SK-N-SH (cell line): ENCODE results near the gene CCDC185. TPM values are rescaled to one million over a fixed set of nuclear protein-coding genes. Genes with fewer than 3 reads are reported as not detected.
"Not testable (repeated sequence)": the region's sequence is repeated elsewhere in the genome, so short reads cannot be mapped to it uniquely, and the experiment has no call there.

ENCODE experiments used
- CTCF ChIA-PET: fragments of 300-600, 350-600 bp; formaldehyde crosslinking; extraction: SDS; loops from one replicate; lab custom pipeline; 2021; lab: Yijun Ruan, JAX
- POLR2A ChIA-PET: fragments of 350-600 bp; sonication (Branson Sonifier 250); formaldehyde crosslinking; extraction: SDS; loops from one replicate; lab custom pipeline; 2020; ENCODE audit warnings: antibody characterized with exemption, inconsistent platforms; lab: Yijun Ruan, JAX
- DNase-seq: peaks from one replicate; pipeline ENCODE4 v3.0.0; 2012
- H2AFZ ChIP-seq: fragments of 200-600 bp; sonication (generic); 2 replicates; pipeline ENCODE4 v1.8.1; 2016; ENCODE audit warnings: antibody characterized with exemption, mild to moderate bottlenecking, low read depth
- H3F3A ChIP-seq: fragments of 200-600 bp; sonication (generic); replicated peaks from 2 replicates; pipeline ENCODE3; 2016; ENCODE audit warnings: antibody characterized with exemption, mild to moderate bottlenecking; ENCODE audit not compliant: insufficient read depth
- H3K27ac ChIP-seq, 2 experiments: fragments of 200-500 bp in 1 of 2; fragments of 200-600 bp in 1 of 2; sonication (Bioruptor generic) in 1 of 2; sonication (generic), shearing (Covaris generic) in 1 of 2; 2 replicates each; pipeline versions ENCODE4 v1.5.1 to v1.6.1; 2014 to 2016; ENCODE audit warnings: low read depth in 2 of 2, inconsistent platforms in 1 of 2, low read length in 1 of 2, mild to moderate bottlenecking in 1 of 2, mixed read lengths in 1 of 2
- H3K27me3 ChIP-seq: fragments of 200-600 bp; sonication (generic), shearing (Covaris generic); 2 replicates; pipeline ENCODE4 v1.6.1; 2016; ENCODE audit warnings: mixed run types; ENCODE audit not compliant: insufficient read depth
- H3K36me3 ChIP-seq, 2 experiments: fragments of 200-500 bp in 1 of 2; fragments of 200-600 bp in 1 of 2; sonication (Bioruptor generic) in 1 of 2; sonication (generic) in 1 of 2; replicated peaks in 1 of 2; 2 replicates each; pipeline versions ENCODE3 to v1.5.1; 2014 to 2016; ENCODE audit warnings: low read length in 1 of 2, mild to moderate bottlenecking in 1 of 2; ENCODE audit not compliant: insufficient read depth in 2 of 2, control insufficient read depth in 1 of 2
- H3K4me1 ChIP-seq, 2 experiments: fragments of 200-500 bp in 1 of 2; fragments of 200-600 bp in 1 of 2; sonication (Bioruptor generic) in 1 of 2; sonication (generic), shearing (Covaris generic) in 1 of 2; 2 replicates each; pipeline versions ENCODE4 v1.5.1 to v1.6.1; 2014 to 2016; ENCODE audit warnings: low read depth in 1 of 2, low read length in 1 of 2, mixed run types in 1 of 2; ENCODE audit not compliant: insufficient read depth in 2 of 2, control insufficient read depth in 1 of 2
- H3K4me2 ChIP-seq: fragments of 200-600 bp; sonication (generic), shearing (Covaris generic); 2 replicates; pipeline ENCODE4 v1.6.1; 2017; ENCODE audit warnings: mixed run types
- H3K4me3 ChIP-seq, 2 experiments: fragments of 200-500 bp in 1 of 2; fragments of 200-600 bp in 1 of 2; sonication (Bioruptor generic) in 1 of 2; sonication (generic), shearing (Covaris generic) in 1 of 2; 2 replicates each; pipeline versions ENCODE4 v1.5.1 to v1.8.1; 2014 to 2016; ENCODE audit warnings: low read depth in 2 of 2, inconsistent platforms in 1 of 2, low read length in 1 of 2, mild to moderate bottlenecking in 1 of 2, mixed read lengths in 1 of 2, moderate library complexity in 1 of 2
- H3K79me2 ChIP-seq: fragments of 200-600 bp; sonication (generic); 2 replicates; pipeline ENCODE4 v1.8.1; 2017; ENCODE audit warnings: mild to moderate bottlenecking; ENCODE audit not compliant: insufficient read depth
- H3K9ac ChIP-seq: fragments of 200-600 bp; sonication (generic); 2 replicates; pipeline ENCODE4 v1.6.1; 2017; ENCODE audit warnings: mixed run types
- H3K9me2 ChIP-seq: fragments of 200-600 bp; sonication (generic); 2 replicates; pipeline ENCODE4 v1.6.1; 2017; ENCODE audit warnings: mixed run types
- H3K9me3 ChIP-seq: fragments of 200-600 bp; sonication (generic); 2 replicates; pipeline ENCODE4 v1.6.1; 2017; ENCODE audit warnings: mixed run types, mild to moderate bottlenecking, moderate library complexity
- H4K20me1 ChIP-seq: fragments of 200-600 bp; sonication (generic); 2 replicates; pipeline ENCODE4 v1.6.1; 2017; ENCODE audit warnings: mild to moderate bottlenecking, mixed run types; ENCODE audit not compliant: insufficient read depth
- FOSL2 ChIP-seq: IDR thresholded peaks from 2 replicates; pipeline ENCODE4 v1.4.0; 2012; ENCODE audit warnings: low read depth, mild to moderate bottlenecking, moderate library complexity, borderline replicate concordance
- JUND ChIP-seq: IDR thresholded peaks from 2 replicates; pipeline ENCODE4 v1.4.0; 2012
- NFIC ChIP-seq: IDR thresholded peaks from 2 replicates; pipeline ENCODE4 v1.4.0; 2012; ENCODE audit warnings: borderline replicate concordance
- RAD21 ChIP-seq: IDR thresholded peaks from 2 replicates; pipeline ENCODE4 v1.6.1; 2012; ENCODE audit warnings: mild to moderate bottlenecking, low read length
- WGBS: methylation state at CpG from one replicate; pipeline ENCODE4 v1.1.6; 2017; ENCODE audit warnings: low lambda C conversion rate; 5-methylcytosine and 5-hydroxymethylcytosine counted together
- polyA plus RNA-seq, 3 experiments: library from polyadenylated mRNA; depleted of rRNA; stranded (reverse); fragments of >200 nt; gene quantifications; 2 replicates each; pipeline ENCODE4 v1.2.3, GENCODE V29; 2012
- TF ChIP-seq, protein P1 (sequence below): fragments of 150-350 bp; IDR thresholded peaks from 2 replicates; pipeline ENCODE4 v1.6.1; 2016; ENCODE audit warnings: mild to moderate bottlenecking, low read depth, low read length

The CCDC185 gene
- polyA plus RNA-seq, 1 of the 3 experiments (the other 2 are of a cell fraction), result not detected

DNA sequence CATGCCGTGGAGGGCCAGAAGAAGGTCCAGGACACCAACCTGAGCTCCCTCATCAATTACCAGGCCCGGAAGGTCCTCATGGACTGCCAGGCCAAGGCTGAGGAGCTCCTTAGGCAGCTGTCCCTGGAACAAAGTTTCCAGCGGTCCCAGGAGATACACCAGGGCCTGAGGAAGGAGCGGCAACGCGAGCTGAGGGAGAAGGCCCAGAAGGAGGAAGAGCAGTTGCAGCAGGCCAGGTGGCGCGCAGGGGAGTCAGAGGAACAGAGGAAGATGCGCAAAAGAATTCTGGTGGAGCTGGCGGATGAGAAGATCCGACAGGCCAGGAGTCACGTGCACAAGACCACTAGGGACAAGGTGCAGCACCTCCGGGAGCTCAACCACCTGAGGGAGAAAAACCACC, 1.5 kb downstream of the CCDC185 start:
- H3K27me3 ChIP-seq, result peaks cover 25% of the 10 kb centered on the region; the same call in 1 of the 2 replicates
- no peaks in the 10 kb centered on the region for H3K79me2 ChIP-seq
- no peak for DNase-seq
- WGBS, result 73% methylated on average over 12 of the region's 13 CpGs
- no peak overlapping the region for H3K27ac ChIP-seq
- TF ChIP-seq, protein P1, sequence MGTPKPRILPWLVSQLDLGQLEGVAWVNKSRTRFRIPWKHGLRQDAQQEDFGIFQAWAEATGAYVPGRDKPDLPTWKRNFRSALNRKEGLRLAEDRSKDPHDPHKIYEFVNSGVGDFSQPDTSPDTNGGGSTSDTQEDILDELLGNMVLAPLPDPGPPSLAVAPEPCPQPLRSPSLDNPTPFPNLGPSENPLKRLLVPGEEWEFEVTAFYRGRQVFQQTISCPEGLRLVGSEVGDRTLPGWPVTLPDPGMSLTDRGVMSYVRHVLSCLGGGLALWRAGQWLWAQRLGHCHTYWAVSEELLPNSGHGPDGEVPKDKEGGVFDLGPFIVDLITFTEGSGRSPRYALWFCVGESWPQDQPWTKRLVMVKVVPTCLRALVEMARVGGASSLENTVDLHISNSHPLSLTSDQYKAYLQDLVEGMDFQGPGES, result no peak
- no peak for TF ChIP-seq RAD21
- H4K20me1 ChIP-seq, result no peaks in the 10 kb centered on the region
- peaks cover 0 to 3% of the 10 kb centered on the region in 2 experiments; a peak in 1 of 4 replicates for H3K4me1 ChIP-seq
- no peak overlapping the region for H3K4me3 ChIP-seq
- H3K9me2 ChIP-seq, result no peaks in the 10 kb centered on the region
- no peaks in the 10 kb centered on the region for H3K36me3 ChIP-seq
- POLR2A ChIA-PET, result no interaction called here
- CTCF ChIA-PET, result interaction anchor here (1.7 kb wide), 1 partner anchor 18 kb away, joined by 4 read pairs; no protein-coding TSS in a partner anchor
- H3K4me2 ChIP-seq, result no peak overlapping the region
- H3K9me3 ChIP-seq, result no peaks in the 10 kb centered on the region
- no peak overlapping the region for H3K9ac ChIP-seq
- no peak overlapping the region for H2AFZ ChIP-seq
- H3F3A ChIP-seq, result no peaks in the 10 kb centered on the region

DNA sequence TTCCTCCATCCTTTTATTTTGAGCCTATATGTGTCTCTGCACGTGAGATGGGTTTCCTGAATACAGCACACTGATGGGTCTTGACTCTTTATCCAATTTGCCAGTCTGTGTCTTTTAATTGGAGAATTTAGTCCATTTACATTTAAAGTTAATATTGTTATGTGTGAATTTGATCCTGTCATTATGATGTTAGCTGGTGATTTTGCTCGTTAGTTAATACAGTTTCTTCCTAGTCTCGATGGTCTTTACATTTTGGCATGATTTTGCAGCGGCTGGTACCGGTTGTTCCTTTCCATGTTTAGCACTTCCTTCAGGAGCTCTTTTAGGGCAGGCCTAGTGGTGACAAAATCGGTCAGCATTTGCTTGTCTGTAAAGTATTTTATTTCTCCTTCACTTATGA, 6.2 kb downstream of the CCDC185 start:
- H4K20me1 ChIP-seq, H2AFZ ChIP-seq, H3K9me3 ChIP-seq, H3K27ac ChIP-seq, POLR2A ChIA-PET, H3K9me2 ChIP-seq, H3K4me1 ChIP-seq, CTCF ChIA-PET, H3F3A ChIP-seq, H3K27me3 ChIP-seq, DNase-seq, H3K36me3 ChIP-seq, H3K4me3 ChIP-seq, H3K9ac ChIP-seq, H3K79me2 ChIP-seq, H3K4me2 ChIP-seq: not testable (repeated sequence)
- no CpG with 5 or more reads among the region's 6 CpGs for WGBS

DNA sequence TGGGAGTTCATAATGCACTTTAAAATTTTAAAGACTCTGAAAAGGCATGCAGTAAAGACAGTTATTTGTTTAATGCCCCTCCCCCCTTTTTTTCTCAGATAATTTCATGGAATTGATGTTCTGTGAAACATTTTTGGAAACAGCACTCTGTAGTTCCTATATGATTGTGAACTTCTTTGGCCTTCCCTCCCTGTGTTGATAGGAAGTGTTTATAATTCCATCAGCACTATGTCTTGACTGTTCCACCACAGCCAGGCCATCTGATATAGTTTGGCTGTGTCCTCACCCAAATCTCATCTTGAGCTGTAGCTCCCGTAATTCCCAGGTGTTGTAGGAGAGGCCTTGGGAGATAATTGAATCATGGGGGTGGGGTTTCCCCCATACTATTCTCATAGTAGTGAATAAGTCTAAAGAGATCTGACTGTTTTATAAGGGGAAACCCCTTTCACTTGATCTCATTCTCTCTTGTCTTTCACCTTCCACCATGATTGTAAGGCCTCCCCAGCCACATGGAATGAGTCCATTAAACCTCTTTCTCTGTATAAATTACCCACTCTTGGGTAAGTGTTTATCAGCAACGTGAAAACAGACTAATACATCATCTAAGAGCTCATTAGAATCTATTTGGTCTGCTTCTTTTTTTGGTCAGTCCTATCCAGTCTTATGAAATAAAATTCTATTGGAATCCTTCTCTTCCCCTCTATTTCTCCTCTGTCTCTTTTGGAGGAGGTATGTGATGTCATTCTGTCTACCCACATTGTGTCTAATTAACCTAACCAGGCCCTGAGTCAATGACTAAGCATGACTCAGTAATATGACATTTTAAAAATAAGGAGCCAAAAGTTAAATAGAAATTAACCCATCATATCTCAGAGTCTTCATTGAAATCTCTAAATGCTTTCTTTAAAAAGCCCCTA, 8.9 kb downstream of the CCDC185 start:
- no peaks in the 10 kb centered on the region for H3K4me1 ChIP-seq
- no peaks in the 10 kb centered on the region for H3F3A ChIP-seq
- H4K20me1 ChIP-seq, result no peaks in the 10 kb centered on the region
- DNase-seq, result no peak
- H3K9ac ChIP-seq, result no peak overlapping the region
- no peak overlapping the region; the same call in 1 of the 2 replicates for H3K4me2 ChIP-seq
- H2AFZ ChIP-seq, result no peak overlapping the region
- TF ChIP-seq NFIC, result no peak
- TF ChIP-seq JUND, result 0 out of 2 replicates have a peak, but pooled peaks have one; percentile 20
- peak; percentile 31; the same call in 1 of the 2 replicates for TF ChIP-seq FOSL2
- TF ChIP-seq, all 33 proteins: peak for 2
- Histone ChIP-seq H3K9me3 (no peaks in the 10 kb centered on the region), H3K4me3 (no peak overlapping the region), H3K79me2 (no peaks in the 10 kb centered on the region), H3K27ac (no peak overlapping the region), H3K36me3 (no peaks in the 10 kb centered on the region), H3K9me2 (no peaks in the 10 kb centered on the region), H3K27me3 (no peaks in the 10 kb centered on the region)
- POLR2A ChIA-PET, result no interaction called here
- CTCF ChIA-PET, result no interaction called here
- 22% methylated on average over 2 of the region's 2 CpGs for WGBS
